Upper lobe of right lung (tissue), 1 donor: Measurements from ENCODE around the gene TTC39C. TPM values are rescaled to one million over a fixed set of nuclear protein-coding genes. Genes with fewer than 3 reads are reported as not detected.

Experiments
- ATAC-seq: fragments of 200-7000 bp; cut with Tn5 transposase; one replicate; pipeline ENCODE4 v1.9.1; 2020; ENCODE audit warnings: mild to moderate bottlenecking, moderate library complexity
- DNase-seq: peaks from one replicate; pipeline ENCODE4 v3.0.0-alpha.2; 2020
- H3K27ac ChIP-seq: fragments of 200-600 bp; one replicate; pipeline ENCODE4 v1.8.0; 2022
- H3K27me3 ChIP-seq: fragments of 200-600 bp; one replicate; pipeline ENCODE4 v1.8.0; 2022; ENCODE audit warnings: mild to moderate bottlenecking
- H3K36me3 ChIP-seq: fragments of 200-600 bp; one replicate; pipeline ENCODE4 v1.8.0; 2022
- H3K4me1 ChIP-seq: fragments of 200-600 bp; one replicate; pipeline ENCODE4 v1.8.0; 2022
- H3K4me3 ChIP-seq: fragments of 200-600 bp; one replicate; pipeline ENCODE4 v1.8.0; 2022; ENCODE audit warnings: mild to moderate bottlenecking
- H3K9me3 ChIP-seq: fragments of 200-600 bp; one replicate; pipeline ENCODE4 v1.8.0; 2022
- CTCF ChIP-seq: fragments of 200-600 bp; IDR thresholded peaks from one replicate; pipeline ENCODE4 v1.8.0; 2022; ENCODE audit warnings: antibody characterized with exemption
- intact Hi-C: fragments of 100-400 bp; cut with DNase I; formaldehyde crosslinking; loops from one replicate; pipeline ENCODE4 v1.11.0; 2022
- total RNA-seq: library from RNA; stranded (reverse); fragmentation: NEBNext Ultra II Directional; extraction: Animal tissue kit (Norgen Biotek cat#: 25700); gene quantifications from one replicate; pipeline ENCODE4 v1.2.1, GENCODE V29; 2021
- donor health status: DM: no; HTN: yes; CAD: no; lungs with severe emphysema.

Gene TTC39C
- total RNA-seq, 1 donor from 2014 or later, result 14.8 TPM

DNA sequence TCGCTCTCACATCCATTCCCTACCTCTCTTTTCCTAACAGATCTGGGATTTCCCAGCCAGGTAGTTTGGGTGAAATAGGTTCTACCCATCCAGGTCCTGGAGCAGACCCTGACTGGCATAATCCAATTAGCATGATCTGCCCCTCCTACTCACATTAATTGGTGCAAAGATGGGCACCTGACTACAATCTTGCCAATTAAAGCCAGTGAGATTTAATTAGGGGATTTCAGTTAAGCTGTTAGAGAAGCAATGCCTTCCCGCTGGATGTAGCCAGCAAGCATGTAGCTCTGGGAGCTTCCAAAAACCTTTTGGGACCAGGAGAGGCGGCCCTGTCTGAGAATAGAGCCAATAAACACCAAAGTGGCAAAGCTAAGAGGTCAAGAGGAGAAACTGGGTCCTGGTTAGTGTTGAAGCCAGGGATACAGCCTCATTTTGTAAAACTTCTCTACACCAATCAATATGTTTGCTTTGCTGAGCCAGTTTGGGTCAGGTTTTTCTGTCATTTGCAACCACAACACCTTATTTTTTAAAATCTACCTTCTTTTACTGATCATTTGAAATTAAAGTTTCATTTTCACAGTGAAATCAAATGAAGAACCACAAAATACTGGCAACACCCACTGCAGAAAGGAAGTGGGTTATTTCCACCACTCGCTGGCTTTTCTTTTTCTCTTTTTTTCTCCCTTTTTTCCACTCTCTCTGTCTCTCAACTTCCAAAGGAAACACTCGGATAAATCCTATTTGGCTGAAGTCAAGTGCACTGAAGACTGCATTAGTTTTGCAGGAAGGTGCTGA lies 3.2 kb upstream of the TTC39C start:
- ATAC-seq (no peak), DNase-seq (no peak)
- Histone ChIP-seq H3K27ac (no peak overlapping the region), H3K4me3 (no peak overlapping the region), H3K4me1 (peaks cover 9% of the 10 kb centered on the region), H3K27me3 (no peaks in the 10 kb centered on the region), H3K36me3 (no peaks in the 10 kb centered on the region), H3K9me3 (no peaks in the 10 kb centered on the region)
- TF ChIP-seq CTCF, result no peak
- intact Hi-C loops, result no loop called here

DNA sequence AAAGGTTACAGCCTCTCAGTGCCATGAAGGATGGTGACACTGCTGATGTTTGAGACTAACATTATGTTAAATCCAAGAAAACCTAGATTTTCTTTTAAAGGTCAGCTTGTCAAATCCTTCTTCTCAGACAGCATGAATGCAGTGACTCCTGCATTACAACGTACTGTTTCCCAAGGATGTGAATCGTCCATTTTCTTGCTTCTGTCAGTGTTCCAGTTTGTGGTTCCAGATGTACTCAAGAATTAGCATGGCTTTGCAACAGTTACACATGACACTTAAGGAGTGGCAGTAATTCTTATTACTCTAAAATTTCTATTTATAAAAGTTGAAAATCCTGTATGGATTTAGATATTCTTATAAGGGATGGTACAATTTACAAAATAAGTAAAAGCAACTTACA lies 1.5 kb upstream of the TTC39C start:
- TF ChIP-seq CTCF, result no peak
- ATAC-seq (no peak), DNase-seq (no peak)
- Histone ChIP-seq H3K27me3 (peaks cover 7% of the 10 kb centered on the region), H3K4me1 (peaks cover 21% of the 10 kb centered on the region), H3K4me3 (no peak overlapping the region), H3K27ac (no peak overlapping the region), H3K9me3 (no peaks in the 10 kb centered on the region), H3K36me3 (no peaks in the 10 kb centered on the region)
- intact Hi-C loops, result no loop called here

DNA sequence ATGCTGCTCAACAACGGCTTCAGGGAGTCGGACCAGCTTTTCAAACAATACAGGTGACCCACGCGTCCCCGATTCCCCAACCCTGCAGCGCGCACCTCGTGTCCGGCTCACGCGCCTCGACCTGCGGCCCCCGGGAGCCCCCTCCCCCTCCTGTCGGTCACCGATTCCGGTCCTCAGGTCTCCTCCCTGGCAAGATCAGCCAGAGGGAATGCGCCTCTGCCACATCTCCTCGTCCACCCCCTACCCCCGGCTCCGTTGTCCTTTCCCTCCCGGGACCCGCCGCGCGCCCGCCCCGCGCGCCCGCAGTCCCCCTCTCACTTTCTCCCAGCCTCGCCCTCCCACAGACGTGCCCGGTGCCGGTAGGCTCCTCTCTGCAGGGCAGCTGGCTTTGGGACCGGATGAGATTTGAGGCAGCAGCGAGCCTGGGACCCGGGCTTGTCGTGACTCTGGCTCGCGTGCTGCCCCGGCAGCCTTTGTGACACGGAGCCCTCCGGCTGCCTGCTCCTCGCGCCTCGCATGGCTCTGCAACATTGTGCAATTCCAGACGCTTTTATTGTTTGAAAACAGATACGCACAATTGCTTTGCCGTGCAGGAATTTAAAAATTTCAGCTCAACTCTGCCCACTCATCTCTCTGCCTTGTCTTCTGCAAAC lies 558 bp downstream of the TTC39C start:
- no peak for TF ChIP-seq CTCF
- Histone ChIP-seq H3K27me3 (peaks cover 7% of the 10 kb centered on the region), H3K36me3 (no peaks in the 10 kb centered on the region), H3K27ac (peak overlapping the region; percentile 87), H3K4me3 (peak overlapping the region; percentile 75), H3K4me1 (peaks cover 28% of the 10 kb centered on the region), H3K9me3 (no peaks in the 10 kb centered on the region)
- DNase-seq, result peak; percentile 74
- intact Hi-C loops, result no loop called here
- ATAC-seq, result peak; percentile 28

DNA sequence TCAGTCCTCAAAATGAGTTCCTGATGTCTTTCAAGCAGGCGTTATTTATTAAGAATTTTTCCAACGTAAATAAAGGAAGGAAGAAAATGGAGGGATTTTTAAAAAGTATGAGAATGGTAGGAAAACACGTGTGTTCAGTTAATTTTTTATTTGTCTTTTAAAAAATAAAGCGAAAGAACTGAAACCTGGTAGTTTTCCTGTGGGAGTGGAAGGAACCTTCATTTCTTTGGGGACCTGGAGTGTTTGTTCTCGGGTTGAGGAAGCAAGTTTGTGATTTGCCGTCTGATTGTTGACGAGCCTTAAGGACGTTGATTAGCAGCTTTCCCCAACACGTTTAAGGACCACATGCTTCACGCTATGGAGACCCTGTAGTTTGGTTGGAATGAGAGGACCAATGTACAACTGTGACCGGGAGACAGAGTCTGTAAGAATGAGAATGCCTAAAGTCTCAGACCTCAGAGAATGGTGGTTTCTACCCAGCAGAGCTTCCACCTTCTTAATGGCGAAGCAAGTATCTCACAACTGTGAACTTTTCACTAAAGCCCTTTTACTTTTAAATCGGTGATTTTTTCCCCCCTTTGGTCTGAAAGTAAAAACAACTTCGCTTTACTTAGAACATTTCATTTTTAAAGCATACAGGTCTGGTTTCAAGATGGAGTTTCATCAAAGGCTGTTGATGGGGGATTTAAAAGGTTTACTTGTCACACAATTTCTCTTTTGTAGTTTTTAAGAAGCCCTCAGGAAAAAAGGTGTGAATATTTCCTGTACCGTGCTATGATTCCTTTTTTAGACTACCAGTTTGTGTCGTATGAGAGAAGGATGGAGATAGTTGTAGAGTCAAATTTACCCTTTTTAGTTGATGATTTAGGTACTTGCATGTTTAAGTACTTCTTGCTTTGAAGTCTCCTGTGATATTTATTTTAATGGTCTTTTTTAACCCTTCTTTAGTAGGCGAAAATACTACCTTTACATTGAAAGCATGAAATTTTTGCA lies 1.4 kb downstream of the TTC39C start:
- intact Hi-C loops, result no loop called here
- H3K27me3 ChIP-seq, result peaks cover 7% of the 10 kb centered on the region
- no peak for ATAC-seq
- TF ChIP-seq CTCF, result no peak
- no peaks in the 10 kb centered on the region for H3K9me3 ChIP-seq
- H3K36me3 ChIP-seq, result no peaks in the 10 kb centered on the region
- DNase-seq, result no peak
- H3K27ac ChIP-seq, result peak overlapping the region; percentile 87
- peaks cover 28% of the 10 kb centered on the region for H3K4me1 ChIP-seq
- peak overlapping the region; percentile 75 for H3K4me3 ChIP-seq

- TF ChIP-seq CTCF, result peak; percentile 34
- no peak for ATAC-seq
- peaks cover 7% of the 10 kb centered on the region for H3K27me3 ChIP-seq
- no peaks in the 10 kb centered on the region for H3K9me3 ChIP-seq
- no peaks in the 10 kb centered on the region for H3K36me3 ChIP-seq
- peaks cover 28% of the 10 kb centered on the region for H3K4me1 ChIP-seq
- peak overlapping the region; percentile 75 for H3K4me3 ChIP-seq
- no peak overlapping the region for H3K27ac ChIP-seq
- DNase-seq, result no peak
- intact Hi-C loops, result no loop called here
Measured at GRCh38 chr18:24016643-24017042, 2.1 kb downstream of the TTC39C start.
